Measurements from ENCODE around the gene FAM222A. TPM values are rescaled to one million over a fixed set of nuclear protein-coding genes. Genes with fewer than 3 reads are reported as not detected.
A peak's percentile ranks its signal among the peaks of the same experiment; 100 is the strongest.

FAM222A gene
- total RNA-seq, 1 experiment from 2014 or later = 3.1 TPM

DNA sequence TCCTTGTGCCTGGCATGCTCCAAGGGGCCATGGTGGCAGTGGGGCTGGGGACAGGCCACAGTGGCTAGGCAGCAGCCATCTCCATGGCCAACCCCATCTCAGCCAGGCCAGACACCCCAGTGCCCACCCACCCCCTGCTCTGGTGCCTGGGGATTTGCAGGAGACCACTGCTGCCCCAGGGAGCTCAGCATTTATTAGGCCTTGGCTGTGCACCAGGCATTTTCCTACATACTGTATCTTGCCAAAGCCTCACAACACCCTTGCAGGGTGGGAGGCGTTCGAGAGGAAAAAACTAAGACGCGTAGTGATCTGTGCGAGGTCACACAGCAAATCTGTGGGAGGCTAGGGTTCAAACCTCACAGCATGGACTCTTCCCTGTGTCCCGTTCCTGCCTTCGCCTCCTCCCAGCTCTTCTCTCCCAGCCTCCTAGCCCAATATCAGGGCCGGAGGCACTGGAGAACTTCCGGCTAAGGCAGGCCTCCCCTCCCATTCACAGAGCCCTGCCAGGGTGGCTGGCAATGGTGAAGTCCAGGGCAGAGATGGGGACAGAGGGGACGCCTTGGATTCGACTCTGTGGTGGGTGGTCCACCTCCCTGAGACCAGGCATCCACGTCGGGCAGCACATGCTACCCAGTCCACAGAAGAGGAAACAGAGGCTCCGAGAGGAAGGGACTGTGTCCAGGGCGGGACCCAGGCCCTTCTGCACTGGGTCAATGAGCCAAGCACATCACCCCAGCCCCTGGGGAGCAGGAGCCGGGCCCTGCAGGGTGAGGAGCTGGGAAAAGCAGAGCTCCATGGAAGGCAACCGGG, 57.4 kb downstream of the FAM222A start:
- H3F3A ChIP-seq (ENCODE audit: insufficient read depth, low read depth) = peaks cover 16% of the 10 kb centered on the region; the same call in 1 of the 2 replicates
- no peak overlapping the region for H3K27ac ChIP-seq
- no peak overlapping the region for H2AFZ ChIP-seq
- H3K27me3 ChIP-seq (ENCODE audit: insufficient read depth, low read depth) = no peaks in the 10 kb centered on the region
- no peaks in the 10 kb centered on the region for H3K9me2 ChIP-seq (ENCODE audit: insufficient read depth)
- H3K4me3 ChIP-seq = no peak overlapping the region
- no peaks in the 10 kb centered on the region for H3K9me3 ChIP-seq (ENCODE audit: insufficient read depth, low read depth)
- no peak for DNase-seq
- no peaks in the 10 kb centered on the region for H3K36me3 ChIP-seq (ENCODE audit: low read depth)
- intact Hi-C loops (cut with micrococcal nuclease; ENCODE audit: unreplicated experiment) = no loop called here
- TF ChIP-seq, protein P1, sequence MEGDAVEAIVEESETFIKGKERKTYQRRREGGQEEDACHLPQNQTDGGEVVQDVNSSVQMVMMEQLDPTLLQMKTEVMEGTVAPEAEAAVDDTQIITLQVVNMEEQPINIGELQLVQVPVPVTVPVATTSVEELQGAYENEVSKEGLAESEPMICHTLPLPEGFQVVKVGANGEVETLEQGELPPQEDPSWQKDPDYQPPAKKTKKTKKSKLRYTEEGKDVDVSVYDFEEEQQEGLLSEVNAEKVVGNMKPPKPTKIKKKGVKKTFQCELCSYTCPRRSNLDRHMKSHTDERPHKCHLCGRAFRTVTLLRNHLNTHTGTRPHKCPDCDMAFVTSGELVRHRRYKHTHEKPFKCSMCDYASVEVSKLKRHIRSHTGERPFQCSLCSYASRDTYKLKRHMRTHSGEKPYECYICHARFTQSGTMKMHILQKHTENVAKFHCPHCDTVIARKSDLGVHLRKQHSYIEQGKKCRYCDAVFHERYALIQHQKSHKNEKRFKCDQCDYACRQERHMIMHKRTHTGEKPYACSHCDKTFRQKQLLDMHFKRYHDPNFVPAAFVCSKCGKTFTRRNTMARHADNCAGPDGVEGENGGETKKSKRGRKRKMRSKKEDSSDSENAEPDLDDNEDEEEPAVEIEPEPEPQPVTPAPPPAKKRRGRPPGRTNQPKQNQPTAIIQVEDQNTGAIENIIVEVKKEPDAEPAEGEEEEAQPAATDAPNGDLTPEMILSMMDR (conservative IDR thresholded peaks at IDR 0.05) = no peak
- no peak for TF ChIP-seq EZH2 (IDR thresholded peaks at IDR 0.05; ENCODE audit: low read depth)
- H3K4me1 ChIP-seq (replicated peaks; ENCODE audit: insufficient read depth) = peaks cover 26% of the 10 kb centered on the region
- H3K79me2 ChIP-seq (ENCODE audit: low read depth) = peaks cover 20% of the 10 kb centered on the region
- H3K4me2 ChIP-seq = no peak overlapping the region
- no peaks in the 10 kb centered on the region for H4K20me1 ChIP-seq (ENCODE audit: insufficient read depth)
- no TSS peak for BruUV-seq (replicated peaks)
- POLR2A ChIA-PET (ENCODE audit: unreplicated experiment) = no interaction called here
- CTCF ChIA-PET = no interaction called here

DNA sequence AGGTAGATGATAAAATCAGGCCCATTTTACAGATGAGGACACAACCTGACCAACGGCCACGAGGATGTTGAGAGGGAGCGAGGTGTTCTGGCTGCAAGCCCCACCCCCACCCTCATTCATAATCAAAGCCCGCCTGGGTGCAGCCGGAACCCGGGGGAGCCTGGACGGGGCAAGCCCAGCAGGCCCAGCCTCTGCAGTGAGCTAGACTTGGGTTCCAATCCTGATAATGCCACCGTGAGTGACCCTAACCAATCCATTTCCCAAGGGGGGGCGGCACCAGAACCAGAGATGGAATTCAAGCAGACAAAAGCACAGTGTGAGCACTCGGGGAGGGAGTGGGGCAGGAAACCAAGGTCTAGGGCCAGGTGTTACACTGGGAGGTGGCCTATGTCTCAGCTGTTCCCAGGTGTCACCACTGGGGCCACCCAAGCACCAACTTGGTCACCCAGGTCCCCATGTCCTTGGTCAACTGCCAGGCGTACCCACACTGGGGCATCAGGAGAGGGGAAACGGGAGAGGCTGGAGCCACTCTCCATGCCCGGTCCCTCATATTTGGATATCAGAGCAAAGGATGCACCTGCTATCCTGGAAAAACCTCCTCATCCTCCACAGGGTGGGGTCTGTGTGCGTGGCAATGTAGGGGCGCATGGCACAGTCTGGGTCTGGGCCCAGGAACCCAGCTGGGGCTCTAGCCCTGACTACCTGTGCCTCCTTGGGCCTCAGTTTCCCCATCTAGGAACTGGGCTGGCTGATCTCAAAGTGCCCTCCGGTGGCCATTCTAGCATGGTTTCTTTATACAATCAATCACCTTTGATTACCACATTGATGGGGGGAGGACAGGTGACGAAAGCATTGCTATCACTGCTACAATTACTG, 58.4 kb downstream of the FAM222A start:
- peak overlapping the region; percentile 74; the same call in 1 of the 2 replicates for H2AFZ ChIP-seq
- no peaks in the 10 kb centered on the region for H3K9me3 ChIP-seq (ENCODE audit: insufficient read depth, low read depth)
- POLR2A ChIA-PET (ENCODE audit: unreplicated experiment) = no interaction called here
- DNase-seq = no peak
- H3F3A ChIP-seq (ENCODE audit: insufficient read depth, low read depth) = peaks cover 16% of the 10 kb centered on the region; the same call in 1 of the 2 replicates
- no peaks in the 10 kb centered on the region for H4K20me1 ChIP-seq (ENCODE audit: insufficient read depth)
- CTCF ChIA-PET = interaction anchor here (1.2 to 1.3 kb wide), 2 partner anchors 174 to 198 kb away, joined by 3 to 4 read pairs; partner anchors contain the start of genes MMAB and MVK
- no peak overlapping the region for H3K27ac ChIP-seq
- H3K27me3 ChIP-seq (ENCODE audit: insufficient read depth, low read depth) = no peaks in the 10 kb centered on the region
- no peaks in the 10 kb centered on the region for H3K9me2 ChIP-seq (ENCODE audit: insufficient read depth)
- H3K36me3 ChIP-seq (ENCODE audit: low read depth) = no peaks in the 10 kb centered on the region
- no TSS peak for BruUV-seq (replicated peaks)
- intact Hi-C loops (cut with micrococcal nuclease; ENCODE audit: unreplicated experiment) = no loop called here
- H3K4me3 ChIP-seq = peak overlapping the region; percentile 60
- H3K79me2 ChIP-seq (ENCODE audit: low read depth) = peaks cover 20% of the 10 kb centered on the region
- H3K4me1 ChIP-seq (replicated peaks; ENCODE audit: insufficient read depth) = peaks cover 26% of the 10 kb centered on the region
- peak overlapping the region; percentile 71 for H3K4me2 ChIP-seq
- TF ChIP-seq EZH2 (IDR thresholded peaks at IDR 0.05; ENCODE audit: low read depth) = no peak
- TF ChIP-seq, protein P1 (conservative IDR thresholded peaks at IDR 0.05) = peak; percentile 42

DNA sequence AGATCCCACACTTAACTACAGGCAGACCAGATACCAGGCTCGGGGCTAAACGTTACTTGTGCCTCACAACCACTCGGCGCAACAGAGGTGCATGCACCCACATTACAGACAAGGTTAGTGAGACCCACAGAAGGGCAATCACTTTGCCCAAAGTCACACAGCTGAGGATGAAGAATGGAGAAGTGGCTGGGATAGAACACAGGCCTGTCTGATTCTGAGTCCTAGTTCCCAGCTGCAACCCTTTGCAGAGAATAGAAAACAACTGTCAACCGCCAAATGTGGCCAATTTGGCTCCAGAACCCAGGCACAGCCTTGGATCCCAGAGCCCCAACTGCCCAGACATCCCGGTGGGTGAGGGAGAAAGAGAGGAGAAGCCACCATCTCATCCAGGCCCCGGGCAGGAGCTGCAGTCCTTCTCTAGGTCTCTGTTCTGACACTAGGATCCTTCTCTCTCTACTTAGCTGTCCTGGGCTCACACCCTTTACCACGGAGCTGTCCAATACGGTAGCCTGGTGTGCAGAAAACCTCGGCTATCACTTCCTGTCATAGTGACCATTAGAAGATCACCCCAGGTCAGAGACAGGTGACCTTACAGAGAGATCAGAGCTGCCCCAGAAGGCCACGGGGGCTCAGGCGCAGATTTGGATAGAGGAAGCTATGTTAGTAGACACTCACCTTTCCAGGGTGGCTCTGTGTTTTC, 59.1 kb downstream of the FAM222A start:
- peak in 1 of 2 experiments; percentile 7 for DNase-seq
- ChIA-PET CTCF (interaction anchor here (0.5 to 1.3 kb wide), 6 partner anchors 27 to 345 kb away, joined by 3 to 7 read pairs (median 4); partner anchors contain the start of genes MMAB and MVK), POLR2A (ENCODE audit: unreplicated experiment) (interaction anchor here (0.6 kb wide), 2 partner anchors 24 to 224 kb away, joined by 4 read pairs; no protein-coding TSS in a partner anchor)
- TF ChIP-seq EZH2 (IDR thresholded peaks at IDR 0.05; ENCODE audit: low read depth) = no peak
- TF ChIP-seq, protein P1 (conservative IDR thresholded peaks at IDR 0.05) = no peak
- no peaks in the 10 kb centered on the region for H3K9me2 ChIP-seq (ENCODE audit: insufficient read depth)
- H3K9me3 ChIP-seq (ENCODE audit: insufficient read depth, low read depth) = no peaks in the 10 kb centered on the region
- H3K27me3 ChIP-seq (ENCODE audit: insufficient read depth, low read depth) = no peaks in the 10 kb centered on the region
- no peaks in the 10 kb centered on the region for H3K36me3 ChIP-seq (ENCODE audit: low read depth)
- H3K79me2 ChIP-seq (ENCODE audit: low read depth) = peaks cover 20% of the 10 kb centered on the region
- H3F3A ChIP-seq (ENCODE audit: insufficient read depth, low read depth) = peaks cover 16% of the 10 kb centered on the region; the same call in 1 of the 2 replicates
- H3K4me1 ChIP-seq (replicated peaks; ENCODE audit: insufficient read depth) = peaks cover 26% of the 10 kb centered on the region
- peak overlapping the region; percentile 60 for H3K4me3 ChIP-seq
- intact Hi-C loops (cut with micrococcal nuclease; ENCODE audit: unreplicated experiment) = loop anchor here (1.0 kb wide), 1 partner anchor 175 kb away; no protein-coding TSS in a partner anchor
- H3K4me2 ChIP-seq = peak overlapping the region; percentile 71
- H4K20me1 ChIP-seq (ENCODE audit: insufficient read depth) = no peaks in the 10 kb centered on the region
- H3K27ac ChIP-seq = peak overlapping the region; percentile 64
- peak overlapping the region; percentile 74 for H2AFZ ChIP-seq
- TSS peak; percentile 65 for BruUV-seq (replicated peaks)

Data from PC-9 (cell line).